Measurements from ENCODE around the gene SPAG9. TPM values are rescaled to one million over a fixed set of nuclear protein-coding genes. Genes with fewer than 3 reads are reported as not detected.

The SPAG9 gene
- total RNA-seq, 1 donor from 2014 or later: 55.4 TPM

DNA sequence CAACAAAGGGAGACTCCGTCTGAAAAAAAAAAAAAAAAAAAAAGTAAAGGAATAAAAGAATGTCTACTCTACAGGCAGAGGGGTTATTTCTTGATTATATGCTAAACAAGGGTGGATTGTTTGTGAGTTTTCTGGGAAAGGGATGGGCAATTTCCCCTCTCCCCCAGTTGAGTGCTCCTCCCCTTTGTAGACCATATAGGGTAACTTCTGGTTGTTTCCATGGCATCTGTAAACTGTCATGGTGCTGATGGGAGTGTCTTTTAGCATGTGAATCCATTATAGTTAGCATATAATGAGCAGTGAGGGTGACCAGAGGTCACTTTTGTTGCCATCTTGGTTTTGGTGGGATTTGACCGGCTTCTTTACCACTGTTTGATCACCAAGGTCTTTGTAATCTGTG lies 28.5 kb upstream of the SPAG9 start:
- Mint-ChIP-seq H3K27me3 (no peaks in the 10 kb centered on the region), H3K4me1 (ENCODE audit: low read depth) (peaks cover 16% of the 10 kb centered on the region), H3K27ac (peak overlapping the region; percentile 45), H3K36me3 (ENCODE audit: insufficient read depth) (no peaks in the 10 kb centered on the region), H3K4me3 (ENCODE audit: low read depth) (no peak overlapping the region), H3K9me3 (ENCODE audit: low read depth) (no peaks in the 10 kb centered on the region)
- no peak for DNase-seq (ENCODE audit: low spot score, unreplicated experiment)
- TF ChIP-seq, protein P1, sequence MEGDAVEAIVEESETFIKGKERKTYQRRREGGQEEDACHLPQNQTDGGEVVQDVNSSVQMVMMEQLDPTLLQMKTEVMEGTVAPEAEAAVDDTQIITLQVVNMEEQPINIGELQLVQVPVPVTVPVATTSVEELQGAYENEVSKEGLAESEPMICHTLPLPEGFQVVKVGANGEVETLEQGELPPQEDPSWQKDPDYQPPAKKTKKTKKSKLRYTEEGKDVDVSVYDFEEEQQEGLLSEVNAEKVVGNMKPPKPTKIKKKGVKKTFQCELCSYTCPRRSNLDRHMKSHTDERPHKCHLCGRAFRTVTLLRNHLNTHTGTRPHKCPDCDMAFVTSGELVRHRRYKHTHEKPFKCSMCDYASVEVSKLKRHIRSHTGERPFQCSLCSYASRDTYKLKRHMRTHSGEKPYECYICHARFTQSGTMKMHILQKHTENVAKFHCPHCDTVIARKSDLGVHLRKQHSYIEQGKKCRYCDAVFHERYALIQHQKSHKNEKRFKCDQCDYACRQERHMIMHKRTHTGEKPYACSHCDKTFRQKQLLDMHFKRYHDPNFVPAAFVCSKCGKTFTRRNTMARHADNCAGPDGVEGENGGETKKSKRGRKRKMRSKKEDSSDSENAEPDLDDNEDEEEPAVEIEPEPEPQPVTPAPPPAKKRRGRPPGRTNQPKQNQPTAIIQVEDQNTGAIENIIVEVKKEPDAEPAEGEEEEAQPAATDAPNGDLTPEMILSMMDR (IDR thresholded peaks at IDR 0.05; ENCODE audit: unreplicated experiment): no peak

DNA sequence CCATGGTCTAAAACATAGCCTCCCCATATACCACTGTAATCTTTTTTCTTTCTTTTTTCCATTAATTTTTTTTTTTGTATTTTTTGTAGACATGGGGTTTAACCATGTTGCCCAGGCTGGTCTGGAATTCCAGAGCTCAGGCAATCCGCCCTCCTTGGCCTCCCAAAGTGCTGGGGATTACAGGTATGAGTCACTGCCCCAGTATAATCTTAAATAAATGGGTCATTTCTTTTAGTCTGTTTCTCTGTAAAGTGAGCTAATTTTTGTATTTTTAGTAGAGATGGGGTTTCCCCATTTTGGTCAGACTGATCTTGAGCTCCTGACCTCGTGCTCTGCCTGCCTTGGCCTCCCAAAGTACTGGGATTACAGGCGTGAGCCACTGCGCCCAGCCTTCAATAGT lies 27.0 kb upstream of the SPAG9 start:
- Mint-ChIP-seq H3K4me1 (ENCODE audit: low read depth) (peaks cover 17% of the 10 kb centered on the region), H3K36me3 (ENCODE audit: insufficient read depth) (no peaks in the 10 kb centered on the region), H3K27me3 (no peaks in the 10 kb centered on the region), H3K4me3 (ENCODE audit: low read depth) (no peak overlapping the region), H3K27ac (no peak overlapping the region), H3K9me3 (ENCODE audit: low read depth) (no peaks in the 10 kb centered on the region)
- DNase-seq (ENCODE audit: low spot score, unreplicated experiment): no peak
- TF ChIP-seq, protein P1 (IDR thresholded peaks at IDR 0.05; ENCODE audit: unreplicated experiment): no peak

DNA sequence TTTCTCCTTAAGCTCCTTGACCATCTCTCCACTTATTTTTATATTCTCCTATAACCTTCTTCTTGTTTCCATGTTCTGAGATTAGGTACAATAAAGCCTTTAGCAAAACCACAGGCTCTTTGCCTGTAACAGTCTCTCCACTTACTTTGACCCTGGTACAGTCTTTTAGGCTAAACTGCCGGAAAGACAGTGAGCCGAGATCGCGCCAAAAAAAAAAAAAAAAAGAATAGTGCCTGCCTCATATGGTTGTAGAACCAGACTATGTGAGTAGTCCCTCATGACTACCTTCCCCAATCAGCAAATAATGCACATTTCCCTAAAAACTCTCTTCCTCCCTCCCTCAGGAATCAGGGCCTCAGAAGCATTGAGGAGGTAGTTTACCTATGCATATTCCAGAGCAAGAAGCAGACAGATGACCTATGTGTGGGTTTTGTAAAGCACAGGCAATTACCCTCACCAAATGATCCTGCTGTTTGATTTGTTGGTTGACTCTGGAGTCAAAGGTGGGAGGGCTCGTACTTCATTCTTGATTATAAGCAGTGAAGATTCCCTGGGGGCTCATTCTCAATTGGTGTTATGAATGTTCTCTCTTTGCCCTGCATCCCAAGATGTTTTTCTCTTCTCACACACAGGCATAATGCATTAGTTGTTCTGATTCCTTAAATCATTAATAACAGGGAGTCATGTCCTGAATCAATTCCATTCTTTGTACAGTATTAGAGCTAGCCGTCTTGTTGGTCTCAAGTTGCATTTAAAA lies 23.8 kb upstream of the SPAG9 start:
- H3K27ac Mint-ChIP-seq: peak overlapping the region; percentile 70
- no peaks in the 10 kb centered on the region for H3K36me3 Mint-ChIP-seq (ENCODE audit: insufficient read depth)
- H3K9me3 Mint-ChIP-seq (ENCODE audit: low read depth): no peaks in the 10 kb centered on the region
- H3K4me1 Mint-ChIP-seq (ENCODE audit: low read depth): peaks cover 17% of the 10 kb centered on the region
- no peaks in the 10 kb centered on the region for H3K27me3 Mint-ChIP-seq
- TF ChIP-seq, protein P1 (IDR thresholded peaks at IDR 0.05; ENCODE audit: unreplicated experiment): no peak
- H3K4me3 Mint-ChIP-seq (ENCODE audit: low read depth): no peak overlapping the region
- DNase-seq (ENCODE audit: low spot score, unreplicated experiment): no peak

DNA sequence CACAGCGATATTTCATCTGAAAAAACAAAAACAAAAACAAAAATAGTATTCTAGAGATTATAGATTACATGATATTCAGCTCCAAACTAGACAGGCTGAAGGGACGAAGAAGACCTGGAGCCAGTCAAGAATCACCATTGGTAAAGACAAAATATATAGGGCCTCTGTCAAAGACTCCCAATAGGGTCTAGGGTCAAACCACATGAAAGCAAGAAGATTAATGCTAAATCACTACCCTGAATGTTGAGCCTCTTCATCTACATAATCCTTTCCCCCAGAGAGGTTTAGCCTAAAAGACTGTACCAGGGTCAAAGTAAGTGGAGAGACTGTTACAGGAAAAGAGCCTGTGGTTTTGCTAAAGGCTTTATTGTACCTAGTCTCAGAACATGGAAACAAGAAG lies 21.9 kb upstream of the SPAG9 start:
- H3K27ac Mint-ChIP-seq: no peak overlapping the region
- H3K27me3 Mint-ChIP-seq: no peaks in the 10 kb centered on the region
- H3K4me1 Mint-ChIP-seq (ENCODE audit: low read depth): peaks cover 17% of the 10 kb centered on the region
- no peak overlapping the region for H3K4me3 Mint-ChIP-seq (ENCODE audit: low read depth)
- DNase-seq (ENCODE audit: low spot score, unreplicated experiment): no peak
- no peaks in the 10 kb centered on the region for H3K9me3 Mint-ChIP-seq (ENCODE audit: low read depth)
- TF ChIP-seq, protein P1 (IDR thresholded peaks at IDR 0.05; ENCODE audit: unreplicated experiment): no peak
- H3K36me3 Mint-ChIP-seq (ENCODE audit: insufficient read depth): no peaks in the 10 kb centered on the region

DNA sequence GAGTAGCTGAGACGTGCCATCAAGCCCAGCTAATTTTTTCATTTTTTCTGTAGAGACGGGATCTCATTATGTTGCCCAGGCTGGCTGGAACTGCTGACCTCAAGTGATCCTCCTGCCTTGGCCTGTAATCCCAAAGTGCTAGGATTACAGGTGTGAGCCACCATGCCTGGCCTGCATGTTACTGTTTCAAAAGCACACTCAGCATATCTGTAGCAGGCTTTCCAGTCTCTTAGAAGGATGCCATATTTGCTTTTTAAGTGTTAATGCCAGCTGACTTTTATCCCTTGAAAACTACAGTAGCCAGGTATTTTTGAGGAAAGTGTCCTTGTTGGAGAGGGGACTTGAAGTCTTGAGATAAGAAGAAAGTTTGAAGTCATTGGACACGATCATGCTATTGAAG lies 15.3 kb upstream of the SPAG9 start:
- Mint-ChIP-seq H3K4me1 (ENCODE audit: low read depth) (no peaks in the 10 kb centered on the region), H3K4me3 (ENCODE audit: low read depth) (no peak overlapping the region), H3K9me3 (ENCODE audit: low read depth) (no peaks in the 10 kb centered on the region), H3K36me3 (ENCODE audit: insufficient read depth) (no peaks in the 10 kb centered on the region), H3K27me3 (no peaks in the 10 kb centered on the region), H3K27ac (no peak overlapping the region)
- TF ChIP-seq, protein P1 (IDR thresholded peaks at IDR 0.05; ENCODE audit: unreplicated experiment): no peak
- no peak for DNase-seq (ENCODE audit: low spot score, unreplicated experiment)
